ENCODE results near the gene PCED1A.

- no peak for TF ChIP-seq GATA1 (IDR thresholded peaks at IDR 0.05; ENCODE audit: low read depth, low read length)
- no peak for TF ChIP-seq POLR2A (IDR thresholded peaks at IDR 0.05; ENCODE audit: low read length)
Measured at GRCh38 chr20:2797136-2797983, 43.1 kb downstream of the PCED1A start.
